Activated T-cell treated with anti-CD3 and anti-CD28 coated beads, Interleukin-2, amount 50 U/mL, for 1 hour (primary cell): ENCODE data around the gene SLAMF6.
"Not testable (repeated sequence)": the region's sequence is repeated elsewhere in the genome, so short reads cannot be mapped to it uniquely, and the experiment has no call there.

Source experiments
- DNase-seq: peaks from one replicate; pipeline ENCODE4 v3.0.0-alpha.2; 2020

The SLAMF6 gene

GRCh38 chr1:160541622-160542302 lies 18.7 kb upstream of the SLAMF6 start:
- DNase-seq: no peak

GRCh38 chr1:160540859-160541233 lies 17.8 kb upstream of the SLAMF6 start:
- no peak for DNase-seq

GRCh38 chr1:160539990-160540858 lies 17.2 kb upstream of the SLAMF6 start:
- peak; percentile 44 for DNase-seq

GRCh38 chr1:160539684-160539989 lies 16.6 kb upstream of the SLAMF6 start:
- DNase-seq: no peak

- DNase-seq: no peak
Observed at GRCh38 chr1:160538985-160539651, 16.1 kb upstream of the SLAMF6 start.

GRCh38 chr1:160537714-160538665 lies 14.9 kb upstream of the SLAMF6 start:
- no peak for DNase-seq

- DNase-seq: no peak
Observed at GRCh38 chr1:160534823-160535605, 12.0 kb upstream of the SLAMF6 start.

- DNase-seq: not testable (repeated sequence)
Observed at GRCh38 chr1:160532557-160532813, 9.4 kb upstream of the SLAMF6 start.

GRCh38 chr1:160531809-160532556 lies 8.9 kb upstream of the SLAMF6 start:
- not testable (repeated sequence) for DNase-seq

GRCh38 chr1:160529401-160529952 lies 6.4 kb upstream of the SLAMF6 start:
- DNase-seq: not testable (repeated sequence)

GRCh38 chr1:160523789-160524188 lies 734 bp upstream of the SLAMF6 start:
- not testable (repeated sequence) for DNase-seq

GRCh38 chr1:160522136-160522535 lies 919 bp downstream of the SLAMF6 start:
- no peak for DNase-seq

GRCh38 chr1:160521554-160521953 lies 1.5 kb downstream of the SLAMF6 start:
- no peak for DNase-seq

- no peak for DNase-seq
Observed at GRCh38 chr1:160520999-160521398, 2.1 kb downstream of the SLAMF6 start.

GRCh38 chr1:160520582-160520981 lies 2.5 kb downstream of the SLAMF6 start:
- DNase-seq: no peak

- no peak for DNase-seq
Observed at GRCh38 chr1:160519642-160520435, 3.2 kb downstream of the SLAMF6 start.

GRCh38 chr1:160517519-160517918 lies 5.5 kb downstream of the SLAMF6 start:
- DNase-seq: not testable (repeated sequence)

- not testable (repeated sequence) for DNase-seq
Observed at GRCh38 chr1:160515908-160516307, 7.1 kb downstream of the SLAMF6 start.

GRCh38 chr1:160504651-160505050 lies 18.4 kb downstream of the SLAMF6 start:
- no peak for DNase-seq

GRCh38 chr1:160503087-160503486 lies 20.0 kb downstream of the SLAMF6 start:
- no peak for DNase-seq
